GM19240 (cell line): Measurements from ENCODE around the gene LRCOL1.

Source experiments
- DNase-seq: peaks from one replicate; pipeline ENCODE4 v3.0.0; 2011; ENCODE audit warnings: low spot score; ENCODE audit not compliant: insufficient read length

The LRCOL1 gene

DNA sequence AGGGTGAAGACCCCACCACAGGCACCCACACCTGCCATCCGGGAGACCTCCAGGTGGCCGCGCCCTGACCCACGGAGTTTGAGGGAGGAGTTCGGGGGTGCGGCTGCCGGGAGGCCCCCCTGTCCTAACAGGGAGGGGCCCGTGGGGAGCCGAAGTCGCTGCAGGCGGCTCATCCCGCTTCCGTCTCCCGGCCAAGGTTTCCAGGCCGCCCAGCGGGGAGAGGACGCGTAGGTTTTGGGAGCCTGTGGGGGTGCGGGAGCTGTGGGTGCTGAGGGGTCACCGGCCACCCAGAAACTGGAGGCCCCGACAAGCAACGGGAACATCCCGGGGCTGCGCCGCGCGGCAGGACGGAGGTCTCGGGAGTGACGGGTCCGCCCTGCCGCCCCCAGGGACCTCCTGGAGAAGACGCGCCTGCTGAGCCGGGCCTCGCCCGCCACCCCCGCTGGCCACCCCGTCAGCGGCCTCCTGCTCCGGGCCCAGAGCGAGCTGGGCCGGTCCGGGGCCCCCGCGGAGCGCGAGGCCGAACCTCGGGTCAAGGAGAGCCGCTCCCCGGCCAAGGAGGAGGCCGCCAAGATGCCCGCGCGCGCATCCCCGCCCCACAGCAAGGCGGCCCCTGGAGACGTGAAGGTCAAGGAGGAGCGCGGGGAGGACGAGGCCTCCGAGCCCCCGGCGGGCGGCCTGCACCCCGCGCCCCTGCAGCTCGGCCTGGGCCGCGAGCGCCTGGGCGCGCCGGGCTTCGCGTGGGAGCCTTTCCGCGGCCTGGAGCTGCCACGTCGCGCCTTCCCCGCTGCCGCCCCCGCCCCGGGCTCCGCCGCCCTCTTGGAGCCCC is 27.6 kb downstream of the LRCOL1 start:
- DNase-seq: no peak

DNA sequence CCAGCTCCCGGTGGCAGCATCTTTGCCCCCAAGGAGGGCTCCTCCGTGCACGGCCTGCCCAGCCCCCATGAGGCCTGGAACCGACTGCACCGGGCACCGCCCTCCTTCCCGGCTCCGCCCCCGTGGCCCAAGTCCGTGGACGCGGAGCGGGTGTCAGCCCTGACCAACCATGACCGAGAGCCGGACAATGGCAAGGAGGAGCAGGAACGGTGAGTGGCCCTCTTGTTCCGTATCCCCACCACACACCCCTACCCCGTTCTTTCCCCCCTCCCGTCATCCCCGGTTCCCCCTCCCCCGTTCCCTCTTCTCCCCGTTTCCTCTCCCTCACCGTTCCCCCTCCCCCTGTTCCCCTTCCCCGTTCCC is 28.3 kb downstream of the LRCOL1 start:
- no peak for DNase-seq

DNA sequence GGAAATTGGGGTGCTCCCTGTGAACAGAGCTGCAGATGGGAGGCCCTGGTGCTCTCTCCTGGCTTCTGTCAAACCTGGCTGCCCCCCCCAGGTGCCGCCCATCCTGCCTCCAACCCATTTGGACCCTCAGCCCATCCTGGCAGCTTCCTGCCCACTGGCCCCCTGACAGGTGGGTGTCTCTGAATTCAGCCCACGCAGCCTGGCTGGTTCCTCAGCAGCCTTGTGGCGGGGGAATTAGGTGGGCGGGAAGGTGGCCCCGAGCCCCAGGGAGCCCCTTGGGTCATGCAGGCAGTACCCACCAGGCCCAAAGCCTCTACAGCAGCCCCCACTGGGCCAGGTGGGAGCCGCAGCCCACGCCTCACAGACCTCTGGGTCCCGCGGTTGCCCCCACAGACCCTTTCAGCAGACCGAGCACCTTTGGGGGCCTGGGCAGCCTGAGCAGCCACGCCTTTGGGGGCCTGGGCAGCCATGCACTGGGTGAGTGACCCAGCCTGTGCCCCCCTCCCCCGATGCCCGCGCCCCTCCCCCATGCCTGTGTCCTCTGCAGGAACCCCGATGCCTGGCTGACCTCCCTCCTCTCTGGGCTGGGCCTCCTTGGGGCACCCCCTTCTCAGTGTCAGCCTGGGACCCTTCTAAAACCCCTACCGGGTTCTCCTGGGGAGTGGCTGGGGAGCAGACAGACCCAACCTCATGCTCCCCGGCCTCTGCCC is 28.9 kb downstream of the LRCOL1 start:
- no peak for DNase-seq

DNA sequence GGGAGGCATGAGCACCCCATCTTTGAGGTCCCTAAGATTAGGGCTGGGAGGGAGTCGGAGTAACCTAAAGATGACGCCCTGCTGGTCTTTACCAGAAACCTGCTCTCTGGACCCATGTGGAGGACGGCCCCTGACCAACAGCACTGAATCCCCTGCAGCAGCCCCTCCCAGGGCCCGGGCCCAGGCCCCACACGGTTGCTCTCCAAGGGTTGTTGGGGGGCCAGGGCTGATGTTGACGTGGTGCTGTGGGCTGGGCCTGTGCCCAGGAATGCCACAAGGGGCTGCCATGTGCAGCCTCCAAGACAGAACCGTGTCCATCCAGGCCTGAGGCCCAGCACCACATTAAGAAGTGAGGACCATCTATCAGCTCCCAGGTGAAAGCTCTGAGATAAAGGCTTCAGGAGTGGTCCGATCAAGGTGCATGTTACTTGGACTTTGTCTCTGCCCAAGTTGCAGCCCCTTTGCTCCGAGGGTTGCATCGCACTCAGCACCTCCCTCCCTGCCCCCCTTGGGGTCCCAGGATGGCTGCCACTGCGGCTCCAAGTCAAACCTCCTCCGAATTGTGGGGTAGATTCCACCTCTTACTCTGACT is 29.6 kb downstream of the LRCOL1 start:
- no peak for DNase-seq

DNA sequence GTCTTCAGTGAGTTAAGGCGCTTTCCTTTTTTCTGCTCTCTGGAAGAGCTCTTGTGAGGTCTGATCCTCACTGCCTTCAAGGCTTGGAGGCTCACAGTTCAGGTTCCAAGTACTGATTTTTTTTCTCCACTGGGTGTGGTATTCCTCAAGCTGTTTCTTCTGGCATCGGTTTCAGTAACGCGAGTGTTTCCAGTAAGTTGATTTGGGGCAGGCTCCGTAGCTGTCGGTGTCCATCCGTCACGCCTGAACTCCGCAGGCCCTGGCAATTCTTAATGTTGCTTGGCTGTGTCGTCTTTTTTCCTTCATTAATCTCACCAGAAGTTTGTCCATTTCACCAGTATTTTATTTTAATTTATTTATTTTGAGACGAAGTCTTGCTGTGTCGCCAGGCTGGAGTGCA is 30.6 kb downstream of the LRCOL1 start:
- DNase-seq: no peak

DNA sequence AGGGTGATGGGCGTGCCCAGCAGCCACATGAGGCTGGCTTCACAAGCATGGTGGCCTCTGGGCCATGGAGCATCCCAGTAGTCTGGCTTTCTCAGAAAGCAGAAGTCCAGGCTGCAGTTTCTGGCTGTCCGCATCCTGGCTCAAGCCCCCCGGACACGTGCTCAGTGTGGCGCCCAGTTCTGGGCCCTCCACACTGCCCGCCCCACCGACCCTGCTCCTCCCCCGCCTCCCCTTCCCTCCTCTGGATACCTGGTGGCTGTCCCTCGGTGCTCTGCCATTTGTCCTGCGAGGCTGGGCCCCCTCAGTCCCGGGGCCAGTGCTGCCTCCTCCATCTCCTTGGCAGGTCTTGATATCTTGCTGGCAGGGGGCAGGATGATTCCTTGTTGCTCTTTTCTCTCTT is 31.6 kb downstream of the LRCOL1 start:
- no peak for DNase-seq

DNA sequence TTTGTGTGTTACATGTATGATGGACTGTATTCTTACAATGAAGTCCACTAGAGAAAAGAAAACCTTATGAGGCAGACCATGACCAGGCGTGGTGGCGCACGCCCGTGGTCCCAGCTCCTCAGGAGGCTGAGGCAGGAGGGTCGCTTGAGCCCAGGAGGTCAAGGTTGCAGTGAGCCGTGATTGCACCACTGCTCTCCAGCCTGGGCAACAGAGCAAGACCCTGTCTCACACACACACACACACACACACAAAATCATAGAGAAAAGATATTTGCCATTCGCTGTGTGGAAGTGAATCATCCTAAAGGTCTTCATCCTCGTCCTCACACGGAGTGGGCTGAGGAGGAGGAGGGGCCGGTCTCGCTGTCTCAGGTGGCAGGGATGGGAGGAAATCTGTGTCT is 32.3 kb downstream of the LRCOL1 start:
- DNase-seq: no peak

DNA sequence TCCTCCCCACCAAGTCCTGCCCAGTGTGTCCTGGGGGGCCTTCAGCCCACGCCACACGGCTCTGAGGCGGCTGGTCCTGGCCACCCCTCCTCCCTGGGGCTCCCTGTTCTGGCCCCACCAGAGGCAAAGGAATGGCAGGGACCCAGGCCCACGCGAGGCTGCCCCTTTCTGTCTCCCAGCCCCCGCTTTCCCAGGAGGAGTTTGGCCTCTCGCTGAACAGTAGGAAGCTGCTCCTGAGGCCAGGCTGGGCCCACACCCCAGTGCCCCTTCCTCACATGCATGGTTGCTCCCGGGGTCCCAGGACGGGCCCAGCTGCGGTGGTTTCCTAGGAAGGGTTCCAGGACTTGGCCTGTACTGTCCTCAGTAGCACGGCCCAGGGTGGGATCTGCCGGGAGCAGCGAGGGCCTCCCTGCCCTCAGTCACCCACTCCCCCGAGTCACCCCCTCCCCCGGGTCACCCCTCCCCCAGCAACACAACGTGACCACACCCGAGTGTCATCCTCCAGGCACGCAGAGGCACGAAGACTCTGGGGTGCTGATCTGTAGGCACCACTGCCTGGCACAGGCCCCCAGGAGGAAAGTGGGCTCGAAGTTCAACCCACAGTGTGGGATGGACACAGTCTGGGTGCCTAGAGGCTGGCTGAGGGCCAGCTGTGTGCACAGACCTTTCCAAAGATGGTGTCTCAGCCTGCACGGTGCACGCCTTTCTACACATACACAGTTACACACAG is 33.0 kb downstream of the LRCOL1 start:
- DNase-seq: no peak

DNA sequence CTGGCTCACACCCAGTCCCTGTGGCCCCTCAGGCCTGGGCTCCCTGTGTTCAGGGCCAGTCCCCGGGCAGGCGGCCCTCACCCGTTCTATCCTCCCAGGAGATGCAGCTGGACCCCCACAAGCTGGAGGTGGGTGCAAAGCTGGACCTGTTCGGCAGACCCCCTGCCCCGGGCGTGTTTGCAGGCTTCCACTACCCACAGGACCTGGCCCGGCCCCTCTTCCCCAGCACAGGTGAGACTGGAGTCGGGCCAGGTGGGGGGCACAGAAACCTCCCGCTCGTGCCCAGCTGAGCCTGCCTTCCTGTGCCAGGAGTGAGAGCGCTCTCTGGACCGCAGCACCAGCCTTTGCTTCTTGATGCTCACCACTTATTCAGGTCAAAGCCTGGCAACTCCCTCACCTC is 33.7 kb downstream of the LRCOL1 start:
- no peak for DNase-seq

DNA sequence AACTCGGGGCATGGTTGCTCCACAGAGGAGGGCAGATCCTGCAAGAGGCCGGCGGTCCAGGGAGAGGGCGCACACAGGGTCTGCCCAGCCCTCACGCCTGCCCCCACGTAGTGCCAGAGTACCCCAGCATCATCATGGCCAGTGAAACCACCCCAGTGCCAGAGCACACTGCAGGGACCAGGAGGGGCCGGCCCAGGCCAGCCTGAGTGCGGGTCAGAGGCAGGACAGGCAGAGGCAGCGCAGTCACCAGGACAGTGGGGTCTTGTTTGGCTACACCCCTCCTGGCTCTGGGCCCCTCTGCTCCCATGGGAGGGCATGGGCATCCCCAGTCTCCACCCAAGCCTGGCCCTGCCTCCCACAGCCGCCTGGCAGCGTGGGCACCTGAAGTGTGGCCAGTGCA is 34.7 kb downstream of the LRCOL1 start:
- DNase-seq: no peak

DNA sequence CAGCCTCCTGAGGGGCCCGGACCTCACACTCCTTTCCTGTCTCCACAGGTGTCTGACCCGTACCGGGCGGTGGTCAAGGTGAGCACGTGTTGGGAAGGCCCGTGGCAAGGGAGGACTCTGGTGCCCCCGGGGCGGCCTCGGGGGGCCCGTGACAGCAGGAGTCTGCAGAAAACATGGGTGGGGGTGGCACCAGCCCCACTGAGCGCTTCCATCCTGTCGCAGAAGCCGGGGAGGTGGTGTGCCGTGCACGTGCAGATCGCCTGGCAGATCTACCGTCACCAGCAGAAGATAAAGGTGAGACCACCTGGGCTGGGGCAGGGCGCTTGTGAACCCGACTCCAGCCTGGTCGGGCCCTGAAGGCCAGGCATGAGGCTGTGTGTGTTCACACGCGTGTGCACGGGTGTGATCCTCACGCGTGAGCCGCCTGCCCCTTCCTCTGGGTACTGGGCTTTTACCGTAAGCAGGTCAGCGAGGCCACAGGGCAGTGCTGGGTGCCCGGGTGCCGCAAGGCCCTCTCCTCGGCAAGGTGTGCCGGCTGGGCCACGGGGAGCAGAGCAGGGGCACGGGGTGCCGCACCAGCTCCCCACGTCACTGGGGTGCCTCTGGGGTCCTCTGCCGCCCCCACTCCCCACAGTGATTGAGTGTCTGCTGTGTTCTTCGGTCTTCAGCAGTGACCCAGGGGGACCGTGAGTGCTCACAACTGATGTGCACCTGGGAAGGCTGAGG is 35.9 kb downstream of the LRCOL1 start:
- no peak for DNase-seq

DNA sequence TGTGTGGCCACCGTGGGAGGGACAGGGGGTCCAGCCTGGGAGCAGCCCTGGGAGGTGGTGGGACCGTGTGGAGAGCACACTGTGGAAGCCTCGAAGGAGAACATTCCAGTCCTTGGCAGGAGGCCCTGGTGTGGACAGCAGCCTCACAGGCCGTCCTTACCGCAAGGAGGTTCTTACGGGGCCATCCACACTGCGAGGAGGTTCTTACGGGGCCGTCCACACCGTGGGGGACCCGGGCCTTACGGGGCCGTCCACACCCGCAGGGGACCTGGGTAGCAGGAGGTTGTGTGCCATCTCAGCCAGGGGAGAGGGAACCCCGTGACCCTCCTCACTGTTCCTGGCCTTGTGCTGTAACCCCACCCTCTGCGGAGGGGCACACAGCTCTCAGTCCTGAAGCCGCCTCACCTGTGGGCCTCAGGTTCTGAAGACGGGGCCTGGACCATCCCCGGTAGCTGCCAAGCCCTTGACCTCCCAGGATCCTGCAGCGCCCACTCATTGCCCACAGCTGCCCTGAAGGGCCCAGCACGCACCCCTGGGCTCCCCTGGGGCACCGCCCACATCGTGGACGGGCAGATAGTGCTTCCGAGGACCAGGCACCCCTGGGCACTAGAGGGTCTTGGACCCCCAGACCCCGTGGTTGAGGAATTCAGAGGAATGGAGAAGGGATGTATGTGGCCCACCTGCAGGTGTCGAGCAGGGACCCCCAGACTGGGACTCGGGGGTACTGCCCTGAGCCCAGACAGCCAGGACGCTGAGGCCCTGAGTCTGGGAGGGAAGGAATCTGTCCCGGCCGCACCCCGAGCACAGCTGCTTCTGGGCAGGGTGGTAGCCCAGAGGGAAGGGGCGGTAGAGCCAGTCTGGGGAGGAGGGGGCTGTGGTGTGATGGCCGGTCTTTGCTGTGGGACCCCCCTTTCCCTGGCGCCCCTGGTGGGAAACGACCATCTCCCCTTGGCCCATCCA is 37.3 kb downstream of the LRCOL1 start:
- DNase-seq: no peak

DNA sequence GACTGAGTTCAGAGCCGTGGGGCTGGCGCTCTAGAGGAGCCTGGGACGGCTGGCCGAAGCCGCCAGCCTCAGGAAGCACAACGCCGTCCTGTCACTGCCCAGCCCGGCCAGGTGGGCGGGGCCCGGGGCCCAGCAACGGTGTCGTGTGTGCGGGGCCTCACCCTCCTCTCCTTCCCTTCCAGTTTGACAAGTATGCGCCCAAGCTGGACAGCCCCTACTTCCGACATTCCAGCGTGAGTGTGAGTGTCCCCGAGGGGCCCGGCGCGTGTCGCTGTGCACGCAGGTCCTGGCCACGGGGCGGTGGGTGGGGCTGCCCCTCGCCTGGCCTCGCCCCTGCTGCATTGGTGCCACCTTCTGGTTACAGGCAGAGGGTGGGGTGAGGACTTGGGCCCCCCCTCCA is 38.3 kb downstream of the LRCOL1 start:
- no peak for DNase-seq

DNA sequence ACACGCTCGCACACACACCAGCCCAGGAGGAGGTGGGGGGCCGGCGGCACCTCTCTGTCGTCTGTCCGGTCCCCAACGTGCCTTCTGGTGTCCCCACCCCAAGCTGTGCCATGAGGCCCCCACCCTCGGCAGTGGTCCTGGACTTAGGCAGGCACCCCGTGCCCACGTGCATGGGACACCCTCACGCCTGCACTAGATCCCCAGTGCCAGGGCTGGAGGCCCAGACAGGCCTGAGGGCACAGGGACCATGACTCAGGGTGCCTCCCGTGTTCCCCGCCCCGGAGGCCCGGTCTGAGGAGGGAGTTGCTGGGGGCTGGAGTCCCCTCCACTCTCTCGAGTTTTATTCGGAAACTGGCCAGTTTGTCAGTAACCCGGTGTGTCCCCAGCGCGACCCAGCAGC is 38.8 kb downstream of the LRCOL1 start:
- DNase-seq: no peak

DNA sequence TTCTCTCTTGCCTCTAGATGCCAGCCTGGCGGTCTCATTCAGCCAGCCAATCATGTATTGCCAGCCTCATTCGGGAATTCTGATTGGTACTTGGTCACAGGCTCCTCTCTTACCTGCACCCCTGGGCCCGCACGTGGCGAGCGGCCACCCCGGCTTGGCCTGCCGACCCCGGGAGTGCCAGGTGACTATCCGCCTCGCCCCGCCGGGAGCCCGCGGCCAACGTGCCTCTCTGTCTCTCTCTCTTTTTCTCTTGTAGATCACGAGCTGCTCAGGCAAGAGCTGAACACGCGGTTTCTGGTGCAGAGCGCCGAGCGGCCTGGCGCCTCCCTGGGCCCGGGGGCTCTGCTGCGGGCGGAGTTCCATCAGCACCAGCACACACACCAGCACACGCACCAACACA is 39.3 kb downstream of the LRCOL1 start:
- no peak for DNase-seq

DNA sequence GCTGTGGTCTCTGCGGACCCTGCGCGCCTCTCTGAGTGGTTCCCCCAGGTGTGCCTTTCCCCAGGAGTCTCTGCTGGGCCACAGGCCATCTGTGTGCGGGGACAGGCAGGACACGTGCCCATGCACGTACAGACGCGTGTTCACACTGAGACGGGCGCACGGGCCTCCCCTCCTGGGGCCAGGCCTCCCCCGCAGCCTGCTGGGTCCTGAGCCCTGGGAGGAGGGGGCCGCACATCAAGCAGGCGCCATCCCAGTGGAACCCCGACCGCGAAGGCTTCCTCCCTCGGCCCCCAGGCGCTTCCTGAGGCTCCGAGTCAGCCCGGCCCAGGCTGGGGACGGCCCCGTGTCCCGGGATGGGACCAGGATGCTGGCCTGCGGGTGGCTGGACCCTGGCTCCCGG is 39.7 kb downstream of the LRCOL1 start:
- no peak for DNase-seq

DNA sequence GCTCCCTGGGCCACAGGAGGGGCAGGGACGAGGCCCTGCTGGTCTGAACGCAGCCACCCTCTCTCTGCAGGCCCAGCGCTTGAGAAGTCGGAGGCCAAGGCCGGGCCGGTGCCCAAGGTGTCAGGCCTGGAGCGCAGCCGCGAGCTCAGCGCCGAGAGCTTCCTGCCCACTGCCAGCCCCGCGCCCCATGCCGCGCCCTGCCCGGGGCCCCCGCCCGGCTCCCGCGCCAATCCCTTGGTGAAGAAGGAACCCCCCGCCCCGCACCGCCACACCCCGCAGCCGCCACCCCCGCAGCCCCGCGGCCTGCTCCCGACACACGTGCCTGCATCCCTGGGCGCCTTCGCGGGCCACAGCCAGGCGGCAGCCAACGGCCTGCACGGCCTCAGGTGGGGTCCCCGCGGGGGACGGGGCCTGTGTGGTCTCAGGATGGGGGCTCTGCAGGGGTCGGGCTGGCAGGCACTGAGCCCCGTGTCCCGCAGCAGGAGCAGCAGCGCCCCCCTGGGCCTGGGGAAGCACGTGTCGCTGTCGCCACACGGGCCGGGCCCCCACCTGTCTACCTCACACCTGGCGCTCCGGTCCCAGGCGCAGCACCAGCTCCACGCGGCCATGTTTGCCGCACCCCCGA is 40.4 kb downstream of the LRCOL1 start:
- no peak for DNase-seq

DNA sequence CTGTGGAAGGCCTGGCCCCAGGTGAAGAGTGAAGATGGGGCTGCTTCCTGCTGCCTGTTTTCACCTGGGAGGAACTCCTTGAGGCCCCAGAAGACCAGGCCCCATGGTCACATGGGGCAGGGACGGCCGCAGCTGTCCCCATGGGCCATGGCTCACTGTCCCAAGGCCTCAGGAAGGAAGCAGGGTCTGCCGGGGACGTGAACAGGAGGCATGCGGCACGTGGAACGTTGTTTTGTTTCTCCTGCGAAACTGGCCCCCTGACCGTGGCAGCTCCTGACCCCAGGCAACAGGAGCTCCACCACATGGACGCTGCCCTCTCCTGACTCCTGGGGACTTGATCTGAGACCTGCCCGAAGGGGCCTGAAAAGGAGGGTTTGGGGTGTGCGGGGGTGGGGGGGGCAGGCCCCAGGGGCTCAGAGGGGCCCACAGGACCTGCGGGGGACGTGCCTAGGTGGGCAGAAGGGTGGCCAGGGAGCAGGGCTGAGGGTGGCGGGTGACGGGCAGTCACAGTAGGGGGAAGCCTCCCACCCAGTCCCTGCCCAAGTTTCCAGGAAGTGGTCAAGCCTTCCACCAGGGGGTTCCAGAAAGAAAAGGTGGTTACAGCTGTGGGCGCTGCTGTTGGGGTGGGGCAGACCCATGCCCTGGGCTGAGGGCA is 41.4 kb downstream of the LRCOL1 start:
- DNase-seq: no peak

DNA sequence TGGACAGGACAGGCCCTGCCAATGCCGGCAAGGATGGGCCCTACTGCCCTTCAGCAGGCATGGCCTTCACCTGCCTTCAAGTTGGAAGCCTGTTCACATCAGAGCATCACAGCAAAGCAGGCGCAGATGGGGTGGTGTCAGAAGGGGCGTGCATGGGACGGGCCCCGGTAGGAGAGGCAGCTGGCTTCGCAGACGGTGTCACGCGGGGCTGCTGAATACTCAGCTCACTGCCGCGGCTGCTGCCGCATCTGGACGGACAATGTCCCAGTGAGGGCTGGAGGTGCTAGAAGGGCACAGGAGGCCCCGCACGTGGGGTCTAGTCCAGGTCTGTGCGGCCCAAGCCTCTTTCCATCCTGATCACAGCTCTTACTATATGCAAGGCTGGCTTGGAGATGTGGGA is 42.1 kb downstream of the LRCOL1 start:
- no peak for DNase-seq
